GM12891 (cell line): Measurements from ENCODE around the gene NPRL2.

Experiments used
- PAX5 ChIP-seq: IDR thresholded peaks from 2 replicates; pipeline ENCODE4 v1.6.1; 2011; ENCODE audit warnings: low read length, moderate library complexity, mild to moderate bottlenecking; ENCODE audit not compliant: insufficient read depth, severe bottlenecking
- POLR2A ChIP-seq: IDR thresholded peaks from 2 replicates; pipeline ENCODE4 v1.6.1; 2011; ENCODE audit warnings: low read depth, low read length, control low read depth
- POLR2AphosphoS5 ChIP-seq: IDR thresholded peaks from 2 replicates; pipeline ENCODE4 v1.6.1; 2011; ENCODE audit warnings: low read depth, low read length, control low read depth
- POU2F2 ChIP-seq: IDR thresholded peaks from 2 replicates; pipeline ENCODE4 v1.6.1; 2011; ENCODE audit warnings: low read depth, mild to moderate bottlenecking, control low read depth, low read length, moderate library complexity
- SPI1 ChIP-seq: IDR thresholded peaks from 2 replicates; pipeline ENCODE4 v1.6.1; 2011; ENCODE audit warnings: low read depth, low read length, control low read depth
- TAF1 ChIP-seq: IDR thresholded peaks from 2 replicates; pipeline ENCODE4 v1.6.1; 2011; ENCODE audit warnings: low read depth, low read length, control low read depth

GRCh38 chr3:50331364-50331907 lies 19.1 kb downstream of the NPRL2 start:
- TF ChIP-seq POLR2A = no peak
- no peak for TF ChIP-seq POLR2AphosphoS5
- TF ChIP-seq SPI1 = no peak
- no peak for TF ChIP-seq TAF1
- no peak for TF ChIP-seq PAX5
- TF ChIP-seq POU2F2 = no peak
